Astrocyte (in vitro differentiated cells and primary cell): ENCODE results near the gene UNG. TPM values are rescaled to one million over a fixed set of nuclear protein-coding genes. Genes with fewer than 3 reads are reported as not detected.

Experiments
- DNase-seq: peaks from one replicate; pipeline ENCODE4 v3.0.0-alpha.2; 2010; ENCODE audit warnings: low read depth
- FAIRE-seq: peaks from 2 replicates; lab custom pipeline; 2011; peaks lifted over from hg19 to GRCh38; lab: Jason Lieb, UNC
- H2AFZ ChIP-seq: 2 replicates; pipeline ENCODE4 v1.6.0; 2012; ENCODE audit warnings: low read depth, low read length, inconsistent platforms
- H3K27ac ChIP-seq: 2 replicates; pipeline ENCODE4 v1.5.1; 2011; ENCODE audit warnings: low read depth, low read length, inconsistent platforms
- H3K27me3 ChIP-seq: 2 replicates; pipeline ENCODE4 v1.6.0; 2011; ENCODE audit warnings: low read length, inconsistent platforms; ENCODE audit not compliant: insufficient read depth
- H3K36me3 ChIP-seq: 2 replicates; pipeline ENCODE4 v1.5.1; 2011; ENCODE audit warnings: low read length, inconsistent platforms; ENCODE audit not compliant: insufficient read depth
- H3K4me1 ChIP-seq: 2 replicates; pipeline ENCODE4 v1.5.1; 2011; ENCODE audit warnings: low read length, inconsistent platforms; ENCODE audit not compliant: insufficient read depth
- H3K4me2 ChIP-seq: 2 replicates; pipeline ENCODE4 v1.6.0; 2012; ENCODE audit warnings: low read length, inconsistent platforms
- H3K4me3 ChIP-seq: 2 replicates; pipeline ENCODE4 v1.5.1; 2011; ENCODE audit warnings: low read depth, mild to moderate bottlenecking, low read length, inconsistent platforms; ENCODE audit not compliant: insufficient read depth
- H3K79me2 ChIP-seq: 2 replicates; pipeline ENCODE4 v1.6.0; 2012; ENCODE audit warnings: mild to moderate bottlenecking, low read length, inconsistent platforms; ENCODE audit not compliant: insufficient read depth
- H3K9ac ChIP-seq: 2 replicates; pipeline ENCODE4 v1.6.0; 2012; ENCODE audit warnings: mild to moderate bottlenecking, low read length, inconsistent platforms
- H3K9me3 ChIP-seq: 2 replicates; pipeline ENCODE4 v1.5.1; 2012; ENCODE audit warnings: low read depth, mild to moderate bottlenecking, low read length, inconsistent platforms; ENCODE audit not compliant: insufficient read depth
- H4K20me1 ChIP-seq: 2 replicates; pipeline ENCODE4 v1.6.0; 2012; ENCODE audit warnings: low read length, inconsistent platforms; ENCODE audit not compliant: insufficient read depth
- H3K27ac Mint-ChIP-seq: one replicate; pipeline ENCODE4 v1.8.0; 2021; ENCODE audit warnings: mild to moderate bottlenecking, mixed read lengths; ENCODE audit not compliant: unreplicated experiment
- H3K27me3 Mint-ChIP-seq: one replicate; pipeline ENCODE4 v1.8.0; 2021; ENCODE audit warnings: low read depth, mixed read lengths; ENCODE audit not compliant: unreplicated experiment
- H3K36me3 Mint-ChIP-seq: one replicate; pipeline ENCODE4 v1.8.0; 2021; ENCODE audit warnings: low read depth, mixed read lengths; ENCODE audit not compliant: unreplicated experiment
- H3K4me1 Mint-ChIP-seq: one replicate; pipeline ENCODE4 v1.8.0; 2021; ENCODE audit warnings: low read depth, mixed read lengths; ENCODE audit not compliant: unreplicated experiment
- H3K4me3 Mint-ChIP-seq: one replicate; pipeline ENCODE4 v1.8.0; 2021; ENCODE audit warnings: mild to moderate bottlenecking, moderate library complexity, mixed read lengths; ENCODE audit not compliant: unreplicated experiment
- H3K9me3 Mint-ChIP-seq: one replicate; pipeline ENCODE4 v1.8.0; 2021; ENCODE audit warnings: mild to moderate bottlenecking, mixed read lengths; ENCODE audit not compliant: unreplicated experiment
- EZH2 ChIP-seq: IDR thresholded peaks from 2 replicates; pipeline ENCODE4 v1.6.1; 2012; ENCODE audit warnings: mild to moderate bottlenecking, low read length, inconsistent platforms; ENCODE audit not compliant: insufficient read depth
- total RNA-seq: library from RNA; stranded (reverse); gene quantifications from 2 replicates; pipeline ENCODE4 v1.2.1, GENCODE V29; 2021
- TF ChIP-seq, protein P1 (sequence below): IDR thresholded peaks from 2 replicates; pipeline ENCODE4 v1.5.1; 2011; ENCODE audit warnings: low read depth, mild to moderate bottlenecking, inconsistent platforms, low read length, moderate library complexity; ENCODE audit not compliant: insufficient read depth

UNG gene
- total RNA-seq, 1 donor from 2014 or later: 21.9 TPM

DNA sequence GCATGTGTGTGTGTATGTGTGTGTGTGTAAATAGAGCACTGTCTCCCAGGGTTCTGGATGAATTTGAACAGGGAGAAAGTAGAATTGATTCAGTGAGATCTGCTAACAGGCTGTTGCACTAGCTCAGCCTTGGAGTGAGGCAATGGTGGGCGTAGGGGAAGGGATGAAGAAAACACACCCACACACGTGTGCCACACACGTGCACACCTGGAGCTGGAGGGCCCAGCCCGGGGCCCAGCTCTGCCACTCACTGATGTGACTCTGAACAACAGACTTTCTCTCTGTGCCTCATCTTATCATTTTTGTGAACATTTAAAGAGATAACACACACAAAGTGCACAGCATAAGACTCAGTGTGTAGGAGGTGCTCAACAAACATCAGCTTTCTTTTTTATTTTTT, 23.2 kb downstream of the UNG start:
- DNase-seq: no peak
- no peaks in the 10 kb centered on the region for H3K36me3 Mint-ChIP-seq

DNA sequence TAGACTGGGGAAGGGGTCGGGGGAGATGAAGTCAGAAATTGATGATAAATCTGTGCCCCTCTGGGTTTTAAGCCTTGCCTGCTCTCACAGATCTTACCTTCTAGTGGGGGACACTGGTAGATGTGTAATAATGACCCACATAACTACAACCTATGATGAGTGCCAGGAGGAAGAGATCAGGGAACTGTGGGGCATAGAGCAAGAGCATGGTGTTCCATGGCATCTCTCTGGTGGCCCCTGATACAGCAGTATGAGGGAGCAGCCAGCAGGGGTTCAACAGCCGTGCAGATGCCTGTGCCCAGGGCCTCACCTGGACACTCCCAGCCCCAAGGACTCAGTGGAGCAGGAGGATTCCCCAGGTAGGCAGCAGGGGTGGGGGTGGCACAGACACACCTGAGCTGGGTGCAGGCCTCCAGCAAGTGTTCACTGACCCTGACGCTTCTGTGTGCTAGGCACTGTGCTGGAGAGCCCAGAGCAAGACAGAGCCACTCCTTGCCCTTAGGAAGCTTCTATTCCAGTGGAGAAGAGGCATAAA, 24.0 kb downstream of the UNG start:
- no peak for TF ChIP-seq EZH2
- TF ChIP-seq, protein P1, sequence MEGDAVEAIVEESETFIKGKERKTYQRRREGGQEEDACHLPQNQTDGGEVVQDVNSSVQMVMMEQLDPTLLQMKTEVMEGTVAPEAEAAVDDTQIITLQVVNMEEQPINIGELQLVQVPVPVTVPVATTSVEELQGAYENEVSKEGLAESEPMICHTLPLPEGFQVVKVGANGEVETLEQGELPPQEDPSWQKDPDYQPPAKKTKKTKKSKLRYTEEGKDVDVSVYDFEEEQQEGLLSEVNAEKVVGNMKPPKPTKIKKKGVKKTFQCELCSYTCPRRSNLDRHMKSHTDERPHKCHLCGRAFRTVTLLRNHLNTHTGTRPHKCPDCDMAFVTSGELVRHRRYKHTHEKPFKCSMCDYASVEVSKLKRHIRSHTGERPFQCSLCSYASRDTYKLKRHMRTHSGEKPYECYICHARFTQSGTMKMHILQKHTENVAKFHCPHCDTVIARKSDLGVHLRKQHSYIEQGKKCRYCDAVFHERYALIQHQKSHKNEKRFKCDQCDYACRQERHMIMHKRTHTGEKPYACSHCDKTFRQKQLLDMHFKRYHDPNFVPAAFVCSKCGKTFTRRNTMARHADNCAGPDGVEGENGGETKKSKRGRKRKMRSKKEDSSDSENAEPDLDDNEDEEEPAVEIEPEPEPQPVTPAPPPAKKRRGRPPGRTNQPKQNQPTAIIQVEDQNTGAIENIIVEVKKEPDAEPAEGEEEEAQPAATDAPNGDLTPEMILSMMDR: no peak
- H3K4me1 Mint-ChIP-seq: no peaks in the 10 kb centered on the region
- Histone ChIP-seq H2AFZ (no peak overlapping the region), H3K27ac (no peak overlapping the region), H3K4me1 (no peaks in the 10 kb centered on the region), H3K9me3 (no peaks in the 10 kb centered on the region), H3K79me2 (no peaks in the 10 kb centered on the region), H3K36me3 (no peaks in the 10 kb centered on the region), H3K4me2 (no peak overlapping the region), H3K27me3 (no peaks in the 10 kb centered on the region), H3K9ac (no peak overlapping the region), H3K4me3 (no peak overlapping the region), H4K20me1 (no peaks in the 10 kb centered on the region)
- no peaks in the 10 kb centered on the region for H3K36me3 Mint-ChIP-seq
- FAIRE-seq: no peak
- no peak for DNase-seq
- no peak overlapping the region for H3K27ac Mint-ChIP-seq
- H3K27me3 Mint-ChIP-seq: peaks cover 3% of the 10 kb centered on the region
- no peak overlapping the region for H3K4me3 Mint-ChIP-seq
- no peaks in the 10 kb centered on the region for H3K9me3 Mint-ChIP-seq

More for the DNA sequence above, 23.2 kb downstream of the UNG start:
- Mint-ChIP-seq H3K27me3 (no peaks in the 10 kb centered on the region), H3K4me1 (peaks cover 6% of the 10 kb centered on the region), H3K27ac (no peak overlapping the region), H3K4me3 (no peak overlapping the region), H3K9me3 (no peaks in the 10 kb centered on the region)
- H3K9ac ChIP-seq: no peak overlapping the region
- no peak for FAIRE-seq
- TF ChIP-seq, protein P1: no peak
- no peak for TF ChIP-seq EZH2
- H2AFZ ChIP-seq: no peak overlapping the region
- no peaks in the 10 kb centered on the region for H4K20me1 ChIP-seq
- H3K36me3 ChIP-seq: no peaks in the 10 kb centered on the region
- H3K4me2 ChIP-seq: no peak overlapping the region
- H3K9me3 ChIP-seq: no peaks in the 10 kb centered on the region
- H3K27ac ChIP-seq: no peak overlapping the region
- H3K4me3 ChIP-seq: no peak overlapping the region
- no peaks in the 10 kb centered on the region for H3K27me3 ChIP-seq
- no peaks in the 10 kb centered on the region for H3K4me1 ChIP-seq
- no peaks in the 10 kb centered on the region for H3K79me2 ChIP-seq

DNA sequence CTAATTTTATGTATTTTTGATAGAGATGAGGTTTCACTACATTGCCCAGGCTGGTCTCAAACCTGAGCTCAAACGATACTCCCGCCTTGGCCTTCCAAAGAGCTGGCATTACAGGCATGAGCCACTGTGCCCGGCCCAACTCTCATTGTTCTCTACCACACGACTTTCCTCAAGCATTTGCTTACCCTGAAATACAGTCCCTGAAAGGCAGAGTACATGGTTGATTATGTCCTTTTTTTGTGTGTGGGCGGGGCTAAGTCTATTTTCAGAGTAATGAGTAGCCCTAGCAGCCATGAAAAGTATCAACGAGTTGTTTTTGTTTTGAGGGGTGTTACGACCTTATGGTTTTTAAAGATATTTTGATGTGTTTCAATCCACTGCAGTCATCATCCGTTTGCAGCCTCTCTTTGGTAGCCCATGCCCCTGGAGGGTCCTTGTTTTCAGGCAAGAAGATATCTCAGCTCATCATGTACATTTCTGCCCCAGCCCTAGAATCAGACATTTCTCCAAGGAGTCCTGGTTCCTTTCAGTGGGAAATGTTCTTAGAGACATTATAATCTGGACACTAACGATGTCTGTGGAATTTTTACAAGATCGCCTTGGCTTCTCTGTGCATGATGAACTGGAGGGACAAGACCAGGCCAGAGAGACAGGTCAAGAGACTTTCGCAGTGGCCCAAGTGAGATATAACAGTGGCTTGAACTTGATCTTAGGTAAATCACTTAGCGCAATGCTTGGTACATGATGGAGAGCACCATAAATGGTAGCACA, 27.7 kb downstream of the UNG start:
- H3K4me2 ChIP-seq: no peak overlapping the region
- no peak overlapping the region for H3K4me3 ChIP-seq
- DNase-seq: no peak
- no peaks in the 10 kb centered on the region for H3K27me3 ChIP-seq
- Mint-ChIP-seq H3K9me3 (no peaks in the 10 kb centered on the region), H3K4me3 (no peak overlapping the region), H3K27me3 (peaks cover 11% of the 10 kb centered on the region), H3K36me3 (peaks cover 3% of the 10 kb centered on the region), H3K27ac (no peak overlapping the region), H3K4me1 (no peaks in the 10 kb centered on the region)
- H4K20me1 ChIP-seq: no peaks in the 10 kb centered on the region
- H3K36me3 ChIP-seq: no peaks in the 10 kb centered on the region
- FAIRE-seq: no peak
- no peak overlapping the region for H3K9ac ChIP-seq
- TF ChIP-seq, protein P1: no peak
- no peak for TF ChIP-seq EZH2
- no peak overlapping the region for H2AFZ ChIP-seq
- no peaks in the 10 kb centered on the region for H3K4me1 ChIP-seq
- no peaks in the 10 kb centered on the region for H3K9me3 ChIP-seq
- H3K27ac ChIP-seq: no peak overlapping the region
- H3K79me2 ChIP-seq: no peaks in the 10 kb centered on the region
